ENCODE data around the gene KRT86. TPM values are rescaled to one million over a fixed set of nuclear protein-coding genes. Genes with fewer than 3 reads are reported as not detected.
"Not testable (repeated sequence)": the region's sequence is repeated elsewhere in the genome, so short reads cannot be mapped to it uniquely, and the experiment has no call there.

KRT86 gene
- total RNA-seq, 1 donor from 2014 or later: not detected

DNA sequence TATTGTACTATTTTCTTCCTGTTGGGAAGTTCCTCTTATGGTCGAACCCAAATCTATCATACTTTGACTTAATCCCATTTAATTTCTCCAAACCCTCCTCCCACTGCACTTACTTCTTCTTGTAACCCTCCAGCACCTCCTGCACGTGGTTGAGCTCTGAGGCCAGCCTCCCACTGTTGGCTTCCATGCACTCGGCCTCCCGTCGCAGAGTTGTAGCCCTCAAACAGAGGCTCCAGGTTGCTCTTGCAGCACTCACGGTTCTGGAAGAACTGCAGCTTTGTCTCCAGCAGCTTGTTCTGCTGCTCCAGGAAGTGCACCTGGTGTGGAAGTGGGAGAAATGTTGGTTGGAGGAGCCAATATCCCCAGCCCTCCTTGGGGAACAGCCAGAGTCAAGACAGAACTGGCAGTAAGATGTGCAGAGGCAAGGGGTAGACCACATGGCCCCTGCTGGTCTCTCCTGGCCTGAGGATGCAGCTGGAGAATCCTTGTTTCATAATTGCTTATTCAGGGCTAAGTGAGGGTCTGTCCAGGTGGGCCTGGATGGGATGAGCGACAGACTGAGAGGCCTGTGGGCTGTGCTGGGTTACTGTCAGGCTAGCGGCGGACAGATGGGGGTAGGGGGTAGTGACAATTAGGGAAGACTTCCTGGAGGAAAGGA is 18.4 kb upstream of the KRT86 start:
- intact Hi-C loops (cut with micrococcal nuclease): no loop called here
- Histone ChIP-seq H3K4me3 (no peak overlapping the region), H3K4me1 (peaks cover 7% of the 10 kb centered on the region), H3K9me3 (replicated peaks) (no peaks in the 10 kb centered on the region), H3K36me3 (no peaks in the 10 kb centered on the region), H3K27ac (replicated peaks) (no peak overlapping the region), H3K27me3 (ENCODE audit: low read depth) (peaks cover 95% of the 10 kb centered on the region)
- TF ChIP-seq, protein P1, sequence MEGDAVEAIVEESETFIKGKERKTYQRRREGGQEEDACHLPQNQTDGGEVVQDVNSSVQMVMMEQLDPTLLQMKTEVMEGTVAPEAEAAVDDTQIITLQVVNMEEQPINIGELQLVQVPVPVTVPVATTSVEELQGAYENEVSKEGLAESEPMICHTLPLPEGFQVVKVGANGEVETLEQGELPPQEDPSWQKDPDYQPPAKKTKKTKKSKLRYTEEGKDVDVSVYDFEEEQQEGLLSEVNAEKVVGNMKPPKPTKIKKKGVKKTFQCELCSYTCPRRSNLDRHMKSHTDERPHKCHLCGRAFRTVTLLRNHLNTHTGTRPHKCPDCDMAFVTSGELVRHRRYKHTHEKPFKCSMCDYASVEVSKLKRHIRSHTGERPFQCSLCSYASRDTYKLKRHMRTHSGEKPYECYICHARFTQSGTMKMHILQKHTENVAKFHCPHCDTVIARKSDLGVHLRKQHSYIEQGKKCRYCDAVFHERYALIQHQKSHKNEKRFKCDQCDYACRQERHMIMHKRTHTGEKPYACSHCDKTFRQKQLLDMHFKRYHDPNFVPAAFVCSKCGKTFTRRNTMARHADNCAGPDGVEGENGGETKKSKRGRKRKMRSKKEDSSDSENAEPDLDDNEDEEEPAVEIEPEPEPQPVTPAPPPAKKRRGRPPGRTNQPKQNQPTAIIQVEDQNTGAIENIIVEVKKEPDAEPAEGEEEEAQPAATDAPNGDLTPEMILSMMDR (IDR thresholded peaks at IDR 0.05; ENCODE audit: borderline replicate concordance): no peak
- DNase-seq: no peak

DNA sequence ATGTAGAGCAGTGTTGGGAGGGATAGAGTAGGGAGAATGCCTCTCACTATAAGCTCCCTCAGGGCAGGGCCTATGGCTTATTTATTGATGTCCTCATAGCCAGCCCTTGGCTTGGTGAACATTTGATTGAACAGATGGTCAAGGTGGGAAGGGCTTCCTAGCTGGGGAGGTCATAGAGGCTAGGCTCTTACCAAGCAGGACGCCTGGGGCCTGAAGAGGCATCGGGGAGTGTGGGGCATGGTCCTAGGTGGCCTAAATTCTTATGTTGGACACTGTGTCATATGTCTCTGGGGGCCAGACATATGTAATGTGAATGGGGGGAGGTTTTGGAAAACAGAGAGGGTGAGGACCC is 17.9 kb upstream of the KRT86 start:
- intact Hi-C loops (cut with micrococcal nuclease): no loop called here
- Histone ChIP-seq H3K27me3 (ENCODE audit: low read depth) (peaks cover 95% of the 10 kb centered on the region), H3K9me3 (replicated peaks) (no peaks in the 10 kb centered on the region), H3K27ac (replicated peaks) (no peak overlapping the region), H3K36me3 (no peaks in the 10 kb centered on the region), H3K4me3 (no peak overlapping the region), H3K4me1 (peaks cover 7% of the 10 kb centered on the region)
- DNase-seq: no peak
- TF ChIP-seq, protein P1 (IDR thresholded peaks at IDR 0.05; ENCODE audit: borderline replicate concordance): no peak

DNA sequence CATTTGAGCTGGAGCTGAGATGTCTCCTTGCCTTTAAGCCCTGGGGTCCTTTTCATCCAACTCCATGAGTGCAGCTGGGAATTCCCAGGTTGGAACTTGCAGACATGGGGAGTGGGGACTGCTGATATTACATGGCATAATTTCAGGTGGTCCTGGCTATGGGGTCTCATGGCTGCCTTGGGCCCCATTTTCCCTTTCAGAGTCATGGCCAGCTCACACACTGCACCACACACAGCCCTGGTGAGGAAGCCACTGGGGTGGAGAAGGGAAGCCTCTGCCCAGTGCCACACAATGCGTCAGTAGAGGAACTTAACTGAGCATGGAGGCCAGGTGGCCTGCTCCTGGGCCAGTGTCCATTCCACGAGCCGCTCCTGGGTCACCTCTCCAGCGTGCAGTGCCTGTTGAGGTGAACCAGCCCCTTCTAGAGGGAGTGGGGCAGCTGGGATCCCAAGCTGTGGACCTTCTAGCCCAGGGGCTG is 17.3 kb upstream of the KRT86 start:
- DNase-seq: no peak
- TF ChIP-seq, protein P1 (IDR thresholded peaks at IDR 0.05; ENCODE audit: borderline replicate concordance): no peak
- H3K27ac ChIP-seq (replicated peaks): no peak overlapping the region
- intact Hi-C loops (cut with micrococcal nuclease): no loop called here
- no peak overlapping the region for H3K4me3 ChIP-seq
- H3K4me1 ChIP-seq: peaks cover 7% of the 10 kb centered on the region
- H3K9me3 ChIP-seq (replicated peaks): no peaks in the 10 kb centered on the region
- peaks cover 98% of the 10 kb centered on the region for H3K27me3 ChIP-seq (ENCODE audit: low read depth)
- no peaks in the 10 kb centered on the region for H3K36me3 ChIP-seq

DNA sequence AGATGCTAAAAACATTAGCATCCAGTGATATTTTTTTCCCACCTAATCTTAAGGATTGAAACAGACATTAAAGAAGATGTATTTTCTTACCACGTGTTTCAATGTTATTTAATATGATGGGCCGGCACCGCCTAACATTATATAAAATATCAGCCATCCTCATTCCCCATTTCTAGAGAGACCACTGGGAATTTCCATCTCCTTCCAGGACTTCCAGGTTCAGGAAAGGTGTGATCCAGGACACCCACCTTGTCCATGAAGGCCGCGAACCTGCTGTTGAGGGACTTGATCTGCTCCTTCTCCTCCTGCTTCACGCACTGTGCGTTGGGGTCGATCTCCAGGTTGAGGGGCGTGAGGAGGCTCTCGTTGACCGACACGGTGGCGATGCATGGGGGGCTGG is 16.5 kb upstream of the KRT86 start:
- H3K9me3 ChIP-seq (replicated peaks); H3K4me1 ChIP-seq; H3K27ac ChIP-seq (replicated peaks); DNase-seq; H3K4me3 ChIP-seq; H3K36me3 ChIP-seq; intact Hi-C loops (cut with micrococcal nuclease): not testable (repeated sequence)
- peaks cover 100% of the 10 kb centered on the region for H3K27me3 ChIP-seq (ENCODE audit: low read depth)

DNA sequence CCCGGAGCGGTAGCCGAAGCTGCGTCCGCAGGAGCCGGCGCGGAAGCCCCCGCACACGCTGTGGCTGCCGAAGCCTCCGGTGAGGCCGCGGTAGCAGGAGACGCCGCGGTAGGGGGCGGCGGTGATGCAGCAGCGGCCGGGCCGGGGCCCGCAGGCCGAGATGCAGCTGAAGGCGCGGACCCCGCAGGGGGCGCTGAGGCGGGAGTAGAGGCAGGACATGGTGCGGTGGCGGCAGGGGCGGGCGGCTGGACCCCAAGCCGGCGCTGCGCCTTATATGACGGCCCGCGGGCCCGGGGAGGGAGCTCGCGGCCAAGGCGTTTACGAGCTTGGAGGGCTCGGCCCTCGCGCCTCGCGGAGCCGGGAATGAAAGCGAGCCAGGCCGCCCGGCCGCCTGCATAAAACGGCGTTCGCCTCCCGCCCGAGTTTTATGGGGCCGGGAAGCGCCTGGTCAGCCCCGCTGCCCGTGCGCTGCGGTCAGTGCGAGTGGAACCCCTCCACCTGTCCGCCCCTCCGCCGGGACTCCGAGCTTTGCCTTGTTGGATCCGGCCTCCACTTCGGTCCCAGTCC is 16.0 kb upstream of the KRT86 start:
- intact Hi-C loops (cut with micrococcal nuclease): no loop called here
- peaks cover 7% of the 10 kb centered on the region for H3K4me1 ChIP-seq
- peak overlapping the region; percentile 41 for H3K4me3 ChIP-seq
- no peaks in the 10 kb centered on the region for H3K9me3 ChIP-seq (replicated peaks)
- DNase-seq: no peak
- H3K27me3 ChIP-seq (ENCODE audit: low read depth): peaks cover 100% of the 10 kb centered on the region
- H3K27ac ChIP-seq (replicated peaks): no peak overlapping the region
- TF ChIP-seq, protein P1 (IDR thresholded peaks at IDR 0.05; ENCODE audit: borderline replicate concordance): no peak
- H3K36me3 ChIP-seq: no peaks in the 10 kb centered on the region

DNA sequence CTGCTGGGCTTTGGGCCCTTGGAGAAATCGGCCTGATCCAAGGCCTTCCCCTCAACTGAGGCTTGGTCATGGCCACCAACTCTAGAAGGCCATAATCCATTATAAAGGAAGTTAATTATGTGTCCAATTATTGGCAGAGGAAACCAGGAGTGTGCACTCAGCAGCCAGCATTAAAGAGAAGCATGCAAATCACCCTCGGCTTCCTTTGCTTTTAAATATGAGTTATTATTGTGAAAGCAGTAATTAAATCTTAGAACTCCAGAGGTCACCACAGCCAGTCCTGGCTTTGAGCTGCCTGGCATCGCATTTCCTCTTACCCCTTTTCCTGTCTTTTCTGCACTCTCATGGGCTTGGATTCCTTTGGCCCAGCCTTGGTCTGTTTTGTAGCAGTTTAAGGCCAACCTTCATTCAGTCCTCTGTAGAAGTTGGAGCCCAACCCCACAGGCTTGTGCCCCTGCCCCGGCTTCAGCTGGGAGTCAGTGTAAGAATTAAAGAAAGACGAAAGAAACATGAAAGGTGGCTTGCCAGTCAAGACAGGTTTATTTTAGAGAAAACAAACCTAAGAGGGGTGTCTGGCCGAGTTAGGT is 14.7 kb upstream of the KRT86 start:
- H3K36me3 ChIP-seq: no peaks in the 10 kb centered on the region
- H3K27ac ChIP-seq (replicated peaks): no peak overlapping the region
- no peak for DNase-seq
- H3K27me3 ChIP-seq (ENCODE audit: low read depth): peaks cover 87% of the 10 kb centered on the region
- intact Hi-C loops (cut with micrococcal nuclease): no loop called here
- no peaks in the 10 kb centered on the region for H3K9me3 ChIP-seq (replicated peaks)
- peaks cover 7% of the 10 kb centered on the region for H3K4me1 ChIP-seq
- no peak overlapping the region for H3K4me3 ChIP-seq
- TF ChIP-seq, protein P1 (IDR thresholded peaks at IDR 0.05; ENCODE audit: borderline replicate concordance): no peak

Data from left ventricle myocardium inferior (tissue), 1 donor.